OCI-LY7 (cell line): ENCODE measurements around the gene CPLX4. TPM values are rescaled to one million over a fixed set of nuclear protein-coding genes. Genes with fewer than 3 reads are reported as not detected.

Experiments
- BruUV-seq: library from RNA; stranded (reverse); fragments of 400-500 nt; replicated peaks from 2 replicates; lab custom pipeline; 2021; lab: Mats Ljungman, UMichigan
- CTCF ChIA-PET: fragments of 300-600 bp; sonication (Branson Sonifier 250); formaldehyde crosslinking; loops from one replicate; lab custom pipeline; 2022; ENCODE audit warnings: antibody characterized with exemption; ENCODE audit not compliant: unreplicated experiment; lab: Charles Lee
- POLR2A ChIA-PET: fragments of 300-600 bp; sonication (Branson Sonifier 250); formaldehyde crosslinking; loops from one replicate; lab custom pipeline; 2022; ENCODE audit warnings: antibody characterized with exemption; lab: Charles Lee
- DNase-seq: peaks from one replicate; pipeline ENCODE4 v3.0.0-alpha.2; 2015; ENCODE audit warnings: low spot score
- H2AFZ ChIP-seq: fragments of 200-600 bp; sonication (generic), shearing (Covaris generic); 2 replicates; pipeline ENCODE4 v1.6.1; 2014; ENCODE audit warnings: mild to moderate bottlenecking, antibody characterized with exemption, low read length, moderate library complexity
- H3K27ac ChIP-seq: fragments of 200-600 bp; sonication (generic); 2 replicates; pipeline ENCODE4 v1.5.1; 2014; ENCODE audit warnings: mixed run types, low read depth, mild to moderate bottlenecking, moderate library complexity, low read length, inconsistent platforms; ENCODE audit not compliant: poor library complexity, severe bottlenecking
- H3K36me3 ChIP-seq: fragments of 200-600 bp; sonication (generic); 2 replicates; pipeline ENCODE4 v1.6.1; 2014; ENCODE audit warnings: mild to moderate bottlenecking, antibody characterized with exemption, low read length, moderate library complexity, mixed read lengths; ENCODE audit not compliant: insufficient read depth
- H3K4me1 ChIP-seq: fragments of 200-600 bp; sonication (generic); 2 replicates; pipeline ENCODE4 v1.5.1; 2014; ENCODE audit warnings: mild to moderate bottlenecking, low read length; ENCODE audit not compliant: insufficient read depth, poor library complexity, severe bottlenecking
- H3K4me2 ChIP-seq: fragments of 200-600 bp; sonication (generic); 2 replicates; pipeline ENCODE4 v1.6.1; 2014; ENCODE audit warnings: mild to moderate bottlenecking, low read length
- H3K4me3 ChIP-seq: fragments of 200-600 bp; sonication (generic); 2 replicates; pipeline ENCODE4 v1.5.1; 2014; ENCODE audit warnings: mild to moderate bottlenecking, low read depth, low read length; ENCODE audit not compliant: poor library complexity, severe bottlenecking
- H3K79me2 ChIP-seq: fragments of 200-600 bp; sonication (generic); 2 replicates; pipeline ENCODE4 v1.6.1; 2016; ENCODE audit warnings: low read depth, mild to moderate bottlenecking, low read length, moderate library complexity, mixed read lengths; ENCODE audit not compliant: insufficient read depth
- H3K9me2 ChIP-seq: fragments of 200-600 bp; sonication (generic); 2 replicates; pipeline ENCODE4 v1.6.1; 2016; ENCODE audit warnings: mild to moderate bottlenecking, low read length, mixed read lengths; ENCODE audit not compliant: insufficient read depth
- H3K9me3 ChIP-seq: fragments of 200-600 bp; sonication (generic); 2 replicates; pipeline ENCODE4 v1.6.1; 2014; ENCODE audit warnings: mild to moderate bottlenecking, mixed run types, low read length, mixed read lengths
- H4K20me1 ChIP-seq: fragments of 200-600 bp; sonication (generic); 2 replicates; pipeline ENCODE4 v1.6.1; 2014; ENCODE audit warnings: mild to moderate bottlenecking, antibody characterized with exemption, low read length, moderate library complexity, mixed read lengths; ENCODE audit not compliant: insufficient read depth
- EZH2phosphoT487 ChIP-seq: fragments of 200-600 bp; sonication (generic); IDR thresholded peaks from 2 replicates; pipeline ENCODE4 v1.6.1; 2018; ENCODE audit warnings: low read depth, borderline replicate concordance, mild to moderate bottlenecking, mixed run types, antibody characterized with exemption, low read length, moderate library complexity, mixed read lengths
- intact Hi-C: fragments of 100-400 bp; cut with micrococcal nuclease; formaldehyde crosslinking; loops from one replicate; pipeline ENCODE4 v1.10.0; 2022; ENCODE audit not compliant: unreplicated experiment
- total RNA-seq, 2 experiments: library from RNA; depleted of rRNA in 1 of 2; stranded (reverse); fragments of >200 nt in 1 of 2; shearing (Covaris generic) in 1 of 2; gene quantifications; 2 replicates each; pipeline ENCODE4 v1.2.3, GENCODE V29; 2014 to 2022
- TF ChIP-seq, protein P1 (sequence below): fragments of 200-600 bp; sonication (generic); conservative IDR thresholded peaks from 2 replicates; pipeline ENCODE4 v1.5.1; 2014; ENCODE audit warnings: mild to moderate bottlenecking, antibody characterized with exemption, low read length, moderate library complexity, mixed read lengths

CPLX4 gene
- total RNA-seq, 2 experiments from 2014 or later, result not detected

DNA sequence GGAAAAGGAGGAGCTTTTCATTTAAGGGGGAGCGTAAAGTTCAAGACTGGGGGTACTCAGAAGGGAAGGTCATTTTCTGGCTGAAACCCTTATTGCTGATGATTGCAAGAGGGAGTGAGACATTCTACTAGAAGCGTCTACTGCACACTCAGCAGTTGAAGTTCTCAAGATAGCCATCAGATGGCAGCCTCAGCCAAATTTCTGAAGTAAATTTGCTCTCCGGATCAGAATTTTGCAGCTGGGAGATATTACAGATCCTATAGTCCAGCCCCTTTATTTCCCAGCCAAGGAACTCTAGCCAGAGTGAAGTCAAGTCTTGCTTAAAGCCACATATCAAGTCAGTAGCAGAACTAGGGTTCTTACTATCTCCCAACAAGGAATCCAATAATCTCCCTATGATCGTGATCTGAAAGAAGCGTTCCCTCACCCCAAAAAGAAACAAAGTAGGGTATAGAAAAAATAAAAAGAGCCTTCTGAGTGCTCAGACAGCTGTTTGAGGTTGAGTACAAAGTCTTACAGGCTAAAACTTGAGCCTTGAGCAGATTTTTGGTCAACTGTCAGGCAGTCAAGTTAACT, 69.2 kb downstream of the CPLX4 start:
- no peak for TF ChIP-seq EZH2phosphoT487
- TF ChIP-seq, protein P1, sequence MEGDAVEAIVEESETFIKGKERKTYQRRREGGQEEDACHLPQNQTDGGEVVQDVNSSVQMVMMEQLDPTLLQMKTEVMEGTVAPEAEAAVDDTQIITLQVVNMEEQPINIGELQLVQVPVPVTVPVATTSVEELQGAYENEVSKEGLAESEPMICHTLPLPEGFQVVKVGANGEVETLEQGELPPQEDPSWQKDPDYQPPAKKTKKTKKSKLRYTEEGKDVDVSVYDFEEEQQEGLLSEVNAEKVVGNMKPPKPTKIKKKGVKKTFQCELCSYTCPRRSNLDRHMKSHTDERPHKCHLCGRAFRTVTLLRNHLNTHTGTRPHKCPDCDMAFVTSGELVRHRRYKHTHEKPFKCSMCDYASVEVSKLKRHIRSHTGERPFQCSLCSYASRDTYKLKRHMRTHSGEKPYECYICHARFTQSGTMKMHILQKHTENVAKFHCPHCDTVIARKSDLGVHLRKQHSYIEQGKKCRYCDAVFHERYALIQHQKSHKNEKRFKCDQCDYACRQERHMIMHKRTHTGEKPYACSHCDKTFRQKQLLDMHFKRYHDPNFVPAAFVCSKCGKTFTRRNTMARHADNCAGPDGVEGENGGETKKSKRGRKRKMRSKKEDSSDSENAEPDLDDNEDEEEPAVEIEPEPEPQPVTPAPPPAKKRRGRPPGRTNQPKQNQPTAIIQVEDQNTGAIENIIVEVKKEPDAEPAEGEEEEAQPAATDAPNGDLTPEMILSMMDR, result peak; percentile 71

GRCh38 chr18:59246796-59247195, 71.7 kb downstream of the CPLX4 start:
- Histone ChIP-seq H3K4me2 (no peak overlapping the region), H3K27ac (no peak overlapping the region), H3K4me1 (no peaks in the 10 kb centered on the region), H3K79me2 (no peaks in the 10 kb centered on the region), H2AFZ (no peak overlapping the region), H4K20me1 (no peaks in the 10 kb centered on the region), H3K9me3 (no peaks in the 10 kb centered on the region), H3K4me3 (no peak overlapping the region), H3K9me2 (no peaks in the 10 kb centered on the region), H3K36me3 (no peaks in the 10 kb centered on the region)
- no peak for DNase-seq
- no peak for TF ChIP-seq EZH2phosphoT487
- TF ChIP-seq, protein P1, result no peak
- CTCF ChIA-PET, result no interaction called here
- no TSS peak for BruUV-seq
- POLR2A ChIA-PET, result no interaction called here
- intact Hi-C loops, result no loop called here

More for the DNA sequence above, 69.2 kb downstream of the CPLX4 start:
- Histone ChIP-seq H3K9me3 (no peaks in the 10 kb centered on the region), H3K4me3 (no peak overlapping the region), H2AFZ (no peak overlapping the region), H3K27ac (no peak overlapping the region), H3K9me2 (no peaks in the 10 kb centered on the region), H3K4me2 (no peak overlapping the region), H3K79me2 (no peaks in the 10 kb centered on the region), H3K36me3 (no peaks in the 10 kb centered on the region), H4K20me1 (no peaks in the 10 kb centered on the region), H3K4me1 (no peaks in the 10 kb centered on the region)
- BruUV-seq, result no TSS peak
- peak; percentile 23 for DNase-seq
- intact Hi-C loops, result loop anchor here (2.0 kb wide), 1 partner anchor 154 kb away; no protein-coding TSS in a partner anchor
- ChIA-PET POLR2A (interaction anchor here (0.7 kb wide), 1 partner anchor 206 kb away, joined by 3 read pairs; no protein-coding TSS in a partner anchor), CTCF (interaction anchor here (1.7 kb wide), 1 partner anchor 153 kb away, joined by 5 read pairs; no protein-coding TSS in a partner anchor)

Other genes with a start within 250 kb of the CPLX4 start
- 37.4 and 52.6 TPM in 2 replicates for gene SEC11C, start 178.8 kb downstream of the CPLX4 start, total RNA-seq (2014; rRNA removed; shearing (Covaris generic))
- gene SEC11C, start 178.8 kb downstream of the CPLX4 start, total RNA-seq (2022), result 64.9 and 77.7 TPM in 2 replicates
- gene GRP, start 98.5 kb downstream of the CPLX4 start, total RNA-seq (2014; rRNA removed; shearing (Covaris generic)), result not detected in 2 replicates
- not detected in 2 replicates for gene GRP, start 98.5 kb downstream of the CPLX4 start, total RNA-seq (2022)
- gene RAX, start 45.2 kb downstream of the CPLX4 start, total RNA-seq (2014; rRNA removed; shearing (Covaris generic)), result not detected in 2 replicates
- gene RAX, start 45.2 kb downstream of the CPLX4 start, total RNA-seq (2022), result not detected in 2 replicates
- 28.4 and 33.0 TPM in 2 replicates for gene LMAN1, start 40.6 kb upstream of the CPLX4 start, total RNA-seq (2014; rRNA removed; shearing (Covaris generic))
- gene LMAN1, start 40.6 kb upstream of the CPLX4 start, total RNA-seq (2022), result 46.4 and 48.2 TPM in 2 replicates